Thyroid gland (tissue), 4 donors: ENCODE measurements around the gene CKS1B. TPM values are rescaled to one million over a fixed set of nuclear protein-coding genes. Genes with fewer than 3 reads are reported as not detected.

ENCODE experiments used
- DNase-seq, 2 donors: peaks; one replicate each; pipeline ENCODE4 v3.0.0-alpha.2; 2019
- H3K27ac ChIP-seq, 3 donors: fragments of 200-600 bp; sonication (generic); 1 replicate in 2 of 3; 2 replicates in 1 of 3; pipeline ENCODE4 v1.5.1; 2016 to 2019; ENCODE audit warnings: mild to moderate bottlenecking in 1 of 3, moderate library complexity in 1 of 3
- H3K27me3 ChIP-seq: fragments of 200-600 bp; sonication (generic); one replicate; pipeline ENCODE4 v1.5.1; 2019
- H3K36me3 ChIP-seq, 2 donors: fragments of 200-600 bp; sonication (generic); one replicate each; pipeline ENCODE4 v1.5.1; 2016 to 2019
- H3K4me1 ChIP-seq, 2 donors: fragments of 200-600 bp; sonication (generic); one replicate each; pipeline ENCODE4 v1.5.1; 2017 to 2019
- H3K4me3 ChIP-seq, 3 donors: fragments of 200-600 bp; sonication (generic); replicated peaks in 1 of 3; 1 replicate in 2 of 3; 2 replicates in 1 of 3; pipeline ENCODE4 v1.5.1; 2016; ENCODE audit warnings: mild to moderate bottlenecking in 1 of 3
- H3K9me3 ChIP-seq: fragments of 200-600 bp; sonication (generic); one replicate; pipeline ENCODE4 v1.5.1; 2017
- POLR2A ChIP-seq, 2 donors: fragments of 450-650 bp; IDR thresholded peaks; one replicate each; pipeline ENCODE4 v1.6.1; 2017; ENCODE audit warnings: antibody characterized with exemption in 2 of 2, mild to moderate bottlenecking in 2 of 2, moderate library complexity in 1 of 2
- WGBS, 2 donors: methylation state at CpG; one replicate each; pipeline ENCODE4 v1.1.5; 2017; 5-methylcytosine and 5-hydroxymethylcytosine counted together
- intact Hi-C: fragments of 100-400 bp; cut with DNase I; formaldehyde crosslinking; loops from one replicate; pipeline ENCODE4 v1.15.1; 2023
- total RNA-seq, 4 donors: library from RNA; depleted of rRNA; stranded (reverse); fragments of >200 nt; gene quantifications; one replicate each; pipeline ENCODE4 v1.2.3, GENCODE V29; 2016
- TF ChIP-seq, protein P1 (sequence below), 6 experiments: fragments of 200-600 bp in 3 of 6; fragments of 450-650 bp in 3 of 6; sonication (generic) in 3 of 6; IDR thresholded peaks; one replicate each; pipeline ENCODE4 v1.5.1; 2016 to 2019; ENCODE audit warnings: antibody characterized with exemption in 6 of 6, mild to moderate bottlenecking in 2 of 6, inconsistent platforms in 1 of 6, moderate library complexity in 1 of 6

CKS1B gene
- total RNA-seq, 4 donors from 2014 or later, result 14.3 to 29.5 (median 22.6) TPM

DNA sequence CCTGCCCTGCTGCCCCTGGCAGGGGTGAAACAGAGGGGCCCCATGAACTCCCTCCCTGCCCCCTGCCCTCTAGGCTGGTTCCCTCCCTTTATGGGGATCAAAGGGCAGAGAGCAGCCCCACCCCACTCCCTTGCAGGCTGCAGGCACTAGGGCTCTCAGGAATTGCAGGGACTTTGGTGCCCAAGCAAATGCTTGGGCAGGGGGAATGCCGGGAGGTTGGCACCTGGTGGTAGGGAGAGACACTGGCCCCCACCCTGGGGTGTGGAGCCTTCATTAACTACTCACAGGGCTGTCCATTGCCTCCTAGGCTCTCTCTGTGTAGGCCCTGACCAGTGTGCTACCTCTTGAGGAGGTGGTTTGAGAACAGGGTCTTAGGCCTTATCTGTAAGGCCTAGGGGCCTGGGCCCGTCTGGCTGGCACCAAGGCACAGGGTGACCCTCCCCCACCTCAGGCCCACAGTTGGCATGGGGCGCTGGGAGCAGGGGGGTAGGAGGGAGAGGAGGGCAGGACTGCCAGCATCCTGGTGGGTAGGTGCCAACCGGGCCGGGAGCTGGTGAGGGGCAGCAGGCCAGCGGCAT, 32.9 kb downstream of the CKS1B start:
- H3K27me3 ChIP-seq, result no peaks in the 10 kb centered on the region
- WGBS, 2 donors, result 27 to 57% methylated on average over 5 to 6 of the region's 6 CpGs
- H3K4me1 ChIP-seq, result peaks cover 80% of the 10 kb centered on the region in 2 donors
- intact Hi-C loops, result no loop called here
- H3K27ac ChIP-seq, result peak overlapping the region; percentile 83 to 99 (median 95)
- H3K9me3 ChIP-seq, result no peaks in the 10 kb centered on the region
- DNase-seq, result peak; percentile 88 to 91
- peak overlapping the region in 1 of 3 donors; percentile 14 for H3K4me3 ChIP-seq
- H3K36me3 ChIP-seq, result no peaks in the 10 kb centered on the region
- TF ChIP-seq, protein P1, sequence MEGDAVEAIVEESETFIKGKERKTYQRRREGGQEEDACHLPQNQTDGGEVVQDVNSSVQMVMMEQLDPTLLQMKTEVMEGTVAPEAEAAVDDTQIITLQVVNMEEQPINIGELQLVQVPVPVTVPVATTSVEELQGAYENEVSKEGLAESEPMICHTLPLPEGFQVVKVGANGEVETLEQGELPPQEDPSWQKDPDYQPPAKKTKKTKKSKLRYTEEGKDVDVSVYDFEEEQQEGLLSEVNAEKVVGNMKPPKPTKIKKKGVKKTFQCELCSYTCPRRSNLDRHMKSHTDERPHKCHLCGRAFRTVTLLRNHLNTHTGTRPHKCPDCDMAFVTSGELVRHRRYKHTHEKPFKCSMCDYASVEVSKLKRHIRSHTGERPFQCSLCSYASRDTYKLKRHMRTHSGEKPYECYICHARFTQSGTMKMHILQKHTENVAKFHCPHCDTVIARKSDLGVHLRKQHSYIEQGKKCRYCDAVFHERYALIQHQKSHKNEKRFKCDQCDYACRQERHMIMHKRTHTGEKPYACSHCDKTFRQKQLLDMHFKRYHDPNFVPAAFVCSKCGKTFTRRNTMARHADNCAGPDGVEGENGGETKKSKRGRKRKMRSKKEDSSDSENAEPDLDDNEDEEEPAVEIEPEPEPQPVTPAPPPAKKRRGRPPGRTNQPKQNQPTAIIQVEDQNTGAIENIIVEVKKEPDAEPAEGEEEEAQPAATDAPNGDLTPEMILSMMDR (IDR thresholded peaks at IDR 0.05), result no peak
- no peak for TF ChIP-seq POLR2A (IDR thresholded peaks at IDR 0.05)

DNA sequence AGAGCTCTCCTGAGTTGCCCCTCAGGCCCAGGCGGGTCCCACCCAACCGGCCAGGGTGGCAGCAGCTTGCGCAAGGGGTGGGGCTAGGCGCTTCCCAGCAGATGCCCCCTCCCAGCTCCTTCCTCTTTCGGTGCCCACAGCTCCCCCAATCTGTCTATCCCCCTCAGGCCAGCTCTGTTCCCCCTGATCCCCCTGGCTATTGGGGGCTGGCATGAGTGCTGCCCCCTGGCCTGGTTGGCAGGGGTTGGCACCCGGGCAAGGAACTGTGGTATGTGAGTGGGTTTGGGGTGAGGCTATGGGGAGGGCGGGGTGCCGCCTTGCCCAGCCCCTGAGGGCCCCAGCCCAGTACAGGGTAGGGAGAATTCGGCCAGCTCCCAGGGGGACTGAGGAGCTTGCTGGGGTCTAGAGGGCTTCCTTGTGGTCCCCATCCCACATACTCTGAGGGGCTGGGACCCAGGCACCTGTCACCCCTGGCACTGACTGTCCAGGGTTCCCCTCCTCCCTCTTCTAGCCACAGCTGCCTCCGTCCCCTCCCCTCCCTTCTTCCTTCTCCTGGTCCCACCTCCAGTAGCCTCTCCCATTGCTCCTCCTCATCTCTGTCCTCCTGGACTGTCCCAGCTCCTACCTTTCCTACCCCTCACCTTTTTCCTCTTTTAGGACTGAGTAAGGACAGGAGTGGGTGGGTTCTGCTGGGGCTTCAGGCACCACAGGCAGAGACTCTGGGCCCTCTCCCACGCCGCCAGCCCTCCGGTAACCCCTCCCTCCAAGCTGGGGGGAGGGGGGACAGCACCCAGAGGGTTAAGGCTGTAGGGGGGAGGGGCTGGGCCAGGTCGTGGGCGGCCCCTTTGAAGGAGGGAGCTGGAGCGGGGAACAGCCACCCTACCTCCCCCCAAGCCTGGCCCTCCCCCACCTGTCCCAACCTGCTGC, 33.8 kb downstream of the CKS1B start:
- H3K4me3 ChIP-seq, result peak overlapping the region in 1 of 3 donors; percentile 14
- intact Hi-C loops, result no loop called here
- peak in 1 of 2 donors; percentile 46 for DNase-seq
- no peaks in the 10 kb centered on the region for H3K36me3 ChIP-seq
- H3K27me3 ChIP-seq, result no peaks in the 10 kb centered on the region
- H3K4me1 ChIP-seq, result peaks cover 87 to 88% of the 10 kb centered on the region in 2 donors
- peak overlapping the region; percentile 83 to 99 (median 95) for H3K27ac ChIP-seq
- 55 to 57% methylated on average over 7 to 13 of the region's 16 CpGs for WGBS, 2 donors
- TF ChIP-seq, protein P1 (IDR thresholded peaks at IDR 0.05), result no peak
- no peak for TF ChIP-seq POLR2A (IDR thresholded peaks at IDR 0.05)
- H3K9me3 ChIP-seq, result no peaks in the 10 kb centered on the region

- TF ChIP-seq POLR2A (IDR thresholded peaks at IDR 0.05), result no peak
- TF ChIP-seq, protein P1 (IDR thresholded peaks at IDR 0.05), result no peak
- no peaks in the 10 kb centered on the region for H3K9me3 ChIP-seq
- H3K27ac ChIP-seq, result peak overlapping the region; percentile 83 to 99 (median 95)
- H3K4me1 ChIP-seq, result peaks cover 82 to 91% of the 10 kb centered on the region in 2 donors
- H3K36me3 ChIP-seq, result peaks cover under 1 to 2% of the 10 kb centered on the region in 2 donors
- no peak for DNase-seq
- H3K27me3 ChIP-seq, result no peaks in the 10 kb centered on the region
- 61 to 83% methylated on average over 3 to 4 of the region's 12 CpGs for WGBS, 2 donors
- no peak overlapping the region for H3K4me3 ChIP-seq
- intact Hi-C loops, result no loop called here
These were observed 34.8 kb downstream of the CKS1B start for GRCh38 chr1:155009221-155009711.

GRCh38 chr1:155009742-155010141, 35.3 kb downstream of the CKS1B start:
- Histone ChIP-seq H3K36me3 (peaks cover 5 to 7% of the 10 kb centered on the region in 2 donors), H3K4me1 (peaks cover 77 to 86% of the 10 kb centered on the region in 2 donors), H3K27me3 (no peaks in the 10 kb centered on the region), H3K4me3 (no peak overlapping the region), H3K27ac (peak overlapping the region in 2 of 3 donors; percentile 95 to 99), H3K9me3 (no peaks in the 10 kb centered on the region)
- no peak for TF ChIP-seq POLR2A (IDR thresholded peaks at IDR 0.05)
- TF ChIP-seq, protein P1 (IDR thresholded peaks at IDR 0.05), result no peak
- 89 to 90% methylated on average over 5 of the region's 5 CpGs for WGBS, 2 donors
- no peak for DNase-seq
- intact Hi-C loops, result no loop called here
